ENCODE data around the gene THTPA. TPM values are rescaled to one million over a fixed set of nuclear protein-coding genes. Genes with fewer than 3 reads are reported as not detected.

Gene THTPA
- total RNA-seq, 1 experiment from 2014 or later = 4.1 TPM

GRCh38 chr14:23561259-23561658 is 5.2 kb downstream of the THTPA start:
- ChIA-PET CTCF (interaction anchor here (0.7 to 1.2 kb wide), 3 partner anchors 29 to 228 kb away, joined by 3 to 5 read pairs (median 3); no protein-coding TSS in a partner anchor), POLR2A (ENCODE audit: unreplicated experiment) (no interaction called here)
- H3K9me3 ChIP-seq (ENCODE audit: insufficient read depth, low read depth) = no peaks in the 10 kb centered on the region
- H3K27ac ChIP-seq = no peak overlapping the region
- H3K4me3 ChIP-seq = no peak overlapping the region
- H3K9me2 ChIP-seq (ENCODE audit: insufficient read depth) = no peaks in the 10 kb centered on the region
- H3K4me1 ChIP-seq (replicated peaks; ENCODE audit: insufficient read depth) = no peaks in the 10 kb centered on the region; the same call in 1 of the 2 replicates
- no peaks in the 10 kb centered on the region; the same call in 1 of the 2 replicates for H4K20me1 ChIP-seq (ENCODE audit: insufficient read depth)
- no peak overlapping the region for H2AFZ ChIP-seq
- H3K27me3 ChIP-seq (ENCODE audit: insufficient read depth, low read depth) = no peaks in the 10 kb centered on the region
- no peak for TF ChIP-seq EZH2 (IDR thresholded peaks at IDR 0.05; ENCODE audit: low read depth)
- no peak for TF ChIP-seq CTCF (conservative IDR thresholded peaks at IDR 0.05)
- intact Hi-C loops (cut with micrococcal nuclease; ENCODE audit: unreplicated experiment) = no loop called here
- H3F3A ChIP-seq (ENCODE audit: insufficient read depth, low read depth) = peaks cover 9% of the 10 kb centered on the region
- no peaks in the 10 kb centered on the region for H3K36me3 ChIP-seq (ENCODE audit: low read depth)
- BruUV-seq (replicated peaks) = no TSS peak
- no peak for DNase-seq
- peaks cover 4% of the 10 kb centered on the region; the same call in 1 of the 2 replicates for H3K79me2 ChIP-seq (ENCODE audit: low read depth)
- H3K4me2 ChIP-seq = no peak overlapping the region

- no peak for DNase-seq
- H3K36me3 ChIP-seq (ENCODE audit: low read depth) = no peaks in the 10 kb centered on the region
- POLR2A ChIA-PET (ENCODE audit: unreplicated experiment) = no interaction called here
- no peak for TF ChIP-seq CTCF (conservative IDR thresholded peaks at IDR 0.05)
- no peak for TF ChIP-seq EZH2 (IDR thresholded peaks at IDR 0.05; ENCODE audit: low read depth)
- H3K4me2 ChIP-seq = no peak overlapping the region
- H3K27me3 ChIP-seq (ENCODE audit: insufficient read depth, low read depth) = no peaks in the 10 kb centered on the region
- H3K9me3 ChIP-seq (ENCODE audit: insufficient read depth, low read depth) = no peaks in the 10 kb centered on the region
- intact Hi-C loops (cut with micrococcal nuclease; ENCODE audit: unreplicated experiment) = loop anchor here (1.0 kb wide), 1 partner anchor 84 kb away; no protein-coding TSS in a partner anchor
- no TSS peak for BruUV-seq (replicated peaks)
- no peaks in the 10 kb centered on the region; the same call in 1 of the 2 replicates for H4K20me1 ChIP-seq (ENCODE audit: insufficient read depth)
- H3K9me2 ChIP-seq (ENCODE audit: insufficient read depth) = no peaks in the 10 kb centered on the region
- no peak overlapping the region for H3K27ac ChIP-seq
- peaks cover 9% of the 10 kb centered on the region for H3F3A ChIP-seq (ENCODE audit: insufficient read depth, low read depth)
- H3K79me2 ChIP-seq (ENCODE audit: low read depth) = peaks cover 13% of the 10 kb centered on the region
- H3K4me3 ChIP-seq = no peak overlapping the region
- CTCF ChIA-PET = interaction anchor here (1.1 to 1.2 kb wide), 2 partner anchors 83 to 229 kb away, joined by 3 to 5 read pairs; no protein-coding TSS in a partner anchor
- H3K4me1 ChIP-seq (replicated peaks; ENCODE audit: insufficient read depth) = peaks cover 5% of the 10 kb centered on the region; the same call in 1 of the 2 replicates
- H2AFZ ChIP-seq = no peak overlapping the region
These were observed 6.1 kb downstream of the THTPA start for GRCh38 chr14:23561873-23562821.

GRCh38 chr14:23562822-23563472 is 6.9 kb downstream of the THTPA start:
- Histone ChIP-seq H3K27ac (no peak overlapping the region), H3K4me3 (no peak overlapping the region), H3K79me2 (ENCODE audit: low read depth) (peaks cover 13% of the 10 kb centered on the region), H3K9me2 (ENCODE audit: insufficient read depth) (no peaks in the 10 kb centered on the region), H2AFZ (no peak overlapping the region), H3K27me3 (ENCODE audit: insufficient read depth, low read depth) (no peaks in the 10 kb centered on the region), H3K9me3 (ENCODE audit: insufficient read depth, low read depth) (no peaks in the 10 kb centered on the region), H3K4me2 (no peak overlapping the region), H3F3A (ENCODE audit: insufficient read depth, low read depth) (peaks cover 9% of the 10 kb centered on the region), H3K4me1 (replicated peaks; ENCODE audit: insufficient read depth) (peaks cover 7% of the 10 kb centered on the region), H4K20me1 (ENCODE audit: insufficient read depth) (no peaks in the 10 kb centered on the region; the same call in 1 of the 2 replicates), H3K36me3 (ENCODE audit: low read depth) (no peaks in the 10 kb centered on the region)
- TF ChIP-seq CTCF (conservative IDR thresholded peaks at IDR 0.05) (peak; percentile 86), EZH2 (IDR thresholded peaks at IDR 0.05; ENCODE audit: low read depth) (no peak)
- ChIA-PET POLR2A (ENCODE audit: unreplicated experiment) (no interaction called here), CTCF (no interaction called here)
- no TSS peak for BruUV-seq (replicated peaks)
- intact Hi-C loops (cut with micrococcal nuclease; ENCODE audit: unreplicated experiment) = loop anchor here (1.0 kb wide), 1 partner anchor 85 kb away; no protein-coding TSS in a partner anchor
- DNase-seq = peak in 1 of 2 experiments; percentile 19
